ENCODE results near the gene ZNF490.
"Not testable (repeated sequence)": the region's sequence is repeated elsewhere in the genome, so short reads cannot be mapped to it uniquely, and the experiment has no call there.

The ZNF490 gene

DNA sequence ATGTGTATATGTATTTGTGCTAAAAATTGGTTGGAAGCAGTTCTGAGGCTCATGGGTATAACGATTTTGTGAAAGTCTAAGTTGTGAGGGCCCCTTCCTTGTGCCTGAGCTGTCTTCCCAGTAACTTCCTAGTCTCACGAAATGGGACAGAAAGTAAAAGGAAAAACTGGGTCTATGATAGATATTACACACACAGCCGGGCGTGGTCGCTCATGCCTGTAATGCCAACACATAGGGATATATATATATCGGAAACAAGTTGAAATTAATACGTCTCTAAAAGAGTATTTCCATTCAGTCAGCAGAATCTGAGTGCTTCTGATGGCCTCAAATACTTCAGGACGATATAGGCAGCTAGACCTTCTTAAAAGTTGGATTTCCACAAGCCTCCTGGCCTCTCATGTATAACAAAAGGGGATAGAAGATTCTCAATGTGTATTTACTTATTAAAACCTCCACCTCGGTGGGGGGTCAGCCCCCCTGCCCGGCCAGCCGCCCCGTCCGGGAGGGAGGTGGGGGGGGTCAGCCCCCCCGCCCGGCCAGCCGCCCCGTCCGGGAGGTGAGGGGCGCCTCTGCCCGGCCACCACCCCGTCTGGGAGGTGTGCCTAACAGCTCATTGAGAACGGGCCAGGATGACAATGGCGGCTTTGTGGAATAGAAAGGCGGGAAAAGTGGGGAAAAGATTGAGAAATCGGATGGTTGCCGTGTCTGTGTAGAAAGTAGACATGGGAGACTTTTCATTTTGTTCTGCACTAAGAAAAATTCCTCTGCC, 10.8 kb upstream of the ZNF490 start:
- not testable (repeated sequence) for DNase-seq (ENCODE audit: low read depth)

DNA sequence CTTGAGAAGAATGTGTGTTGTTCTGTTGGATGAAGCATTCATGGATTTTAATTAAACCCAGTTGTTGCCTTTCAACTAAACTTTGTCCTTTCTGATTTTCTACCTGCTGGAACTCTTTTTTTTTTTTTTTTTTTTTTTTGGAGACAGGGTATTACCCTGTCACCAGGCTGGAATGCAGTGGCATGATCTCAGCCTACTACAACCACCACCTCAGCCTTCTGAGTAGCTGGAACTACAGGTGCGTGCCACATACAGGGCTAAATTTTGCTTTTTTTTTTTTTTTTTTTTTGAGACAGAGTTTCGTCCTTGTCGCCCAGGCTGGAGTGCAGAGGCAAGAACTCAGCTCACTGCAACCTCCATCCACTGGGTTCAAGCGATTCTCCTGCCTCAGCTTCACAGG, 7.0 kb upstream of the ZNF490 start:
- DNase-seq (ENCODE audit: low read depth) = no peak

DNA sequence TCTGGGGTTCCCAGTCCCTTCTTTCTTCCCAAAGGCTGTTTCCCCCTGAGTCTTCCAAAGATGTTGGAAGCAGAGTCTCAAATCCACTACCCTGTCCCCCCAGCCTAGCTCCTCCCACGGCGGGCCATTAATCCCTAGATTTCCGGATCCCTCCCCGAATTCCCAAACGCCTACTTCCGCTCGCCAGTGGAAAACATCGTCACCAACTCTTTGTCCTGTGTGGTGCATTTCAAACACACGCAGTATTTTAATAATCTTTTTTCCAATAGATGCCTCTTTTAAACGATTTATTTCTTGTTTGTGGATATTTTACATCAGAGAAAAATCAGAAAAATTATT, 717 bp upstream of the ZNF490 start:
- no peak for DNase-seq (ENCODE audit: low read depth)

DNA sequence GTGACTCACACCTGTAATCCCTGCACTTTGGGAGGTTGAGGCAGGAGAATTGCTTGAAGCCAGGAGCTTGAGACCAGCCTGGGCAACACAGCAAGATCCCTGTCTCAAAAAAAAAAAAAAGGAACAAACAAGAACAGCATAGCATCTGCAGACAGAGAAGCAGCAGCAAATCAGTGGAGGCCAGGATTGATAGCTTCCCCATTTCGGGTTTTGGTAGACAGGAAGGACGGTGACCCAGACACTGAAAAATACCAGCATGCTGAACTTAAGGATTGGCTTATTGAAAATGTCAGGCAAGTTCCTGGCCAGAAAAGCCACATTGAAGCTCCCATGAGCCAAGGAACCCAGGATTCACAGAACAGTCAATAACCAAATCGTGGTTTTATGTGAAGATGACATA, 3.0 kb downstream of the ZNF490 start:
- no peak for DNase-seq (ENCODE audit: low read depth)

DNA sequence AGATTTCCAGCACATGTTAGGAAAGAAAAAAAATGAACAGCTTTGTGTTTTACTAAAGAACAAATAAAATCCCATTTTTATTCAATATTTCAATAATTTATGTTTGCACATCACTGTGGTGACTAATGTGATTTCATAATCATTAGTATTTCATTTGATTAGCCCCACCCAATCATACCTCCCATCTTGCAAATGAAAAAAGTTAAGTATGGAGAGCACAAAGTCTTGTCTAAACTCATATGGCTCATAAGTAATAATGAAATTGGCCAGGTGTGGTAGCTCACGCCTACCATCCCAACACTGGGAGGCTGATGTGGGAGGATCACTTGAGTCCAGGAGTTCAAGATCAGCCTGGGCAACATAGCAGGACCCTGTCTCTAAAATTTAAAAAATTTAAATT, 3.8 kb downstream of the ZNF490 start:
- no peak for DNase-seq (ENCODE audit: low read depth)

DNA sequence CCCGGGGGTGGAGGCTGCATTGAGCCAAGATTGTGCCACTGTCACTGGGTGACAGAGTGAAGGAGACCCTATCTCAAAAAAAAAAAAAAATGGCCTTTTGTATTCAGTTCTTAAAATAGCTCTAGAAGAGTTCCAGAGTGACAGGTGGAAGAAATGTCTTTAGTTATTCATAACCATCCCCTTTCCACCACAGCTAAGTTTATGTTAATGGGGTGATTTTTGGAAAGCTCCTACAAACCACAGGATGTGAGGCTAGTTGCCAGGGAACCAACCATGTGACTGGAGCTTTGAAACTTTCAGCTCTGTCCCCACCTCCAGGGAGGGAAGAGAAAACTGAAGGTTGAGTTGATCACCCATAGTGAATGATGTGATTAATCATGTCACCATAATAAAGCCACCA, 6.9 kb downstream of the ZNF490 start:
- no peak for DNase-seq (ENCODE audit: low read depth)

DNA sequence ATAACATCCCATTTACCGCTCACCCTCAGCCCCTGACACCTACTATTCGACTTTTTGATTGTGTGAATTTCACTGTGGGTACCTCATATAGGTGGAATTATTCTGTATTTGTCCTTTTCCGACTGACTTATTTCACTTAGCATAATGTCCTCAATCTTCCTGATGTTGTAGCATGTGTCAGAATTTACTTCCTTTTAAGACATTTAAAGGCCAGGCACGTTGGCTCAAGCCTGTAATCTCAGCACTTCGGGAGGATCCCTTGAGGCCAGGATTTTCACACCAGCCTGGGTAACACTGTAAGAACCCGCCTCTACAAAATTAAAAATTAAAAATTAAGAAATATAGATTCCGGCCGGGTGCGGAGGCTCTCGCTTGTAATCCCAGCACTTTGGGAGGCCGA, 13.0 kb downstream of the ZNF490 start:
- no peak for DNase-seq (ENCODE audit: low read depth)

DNA sequence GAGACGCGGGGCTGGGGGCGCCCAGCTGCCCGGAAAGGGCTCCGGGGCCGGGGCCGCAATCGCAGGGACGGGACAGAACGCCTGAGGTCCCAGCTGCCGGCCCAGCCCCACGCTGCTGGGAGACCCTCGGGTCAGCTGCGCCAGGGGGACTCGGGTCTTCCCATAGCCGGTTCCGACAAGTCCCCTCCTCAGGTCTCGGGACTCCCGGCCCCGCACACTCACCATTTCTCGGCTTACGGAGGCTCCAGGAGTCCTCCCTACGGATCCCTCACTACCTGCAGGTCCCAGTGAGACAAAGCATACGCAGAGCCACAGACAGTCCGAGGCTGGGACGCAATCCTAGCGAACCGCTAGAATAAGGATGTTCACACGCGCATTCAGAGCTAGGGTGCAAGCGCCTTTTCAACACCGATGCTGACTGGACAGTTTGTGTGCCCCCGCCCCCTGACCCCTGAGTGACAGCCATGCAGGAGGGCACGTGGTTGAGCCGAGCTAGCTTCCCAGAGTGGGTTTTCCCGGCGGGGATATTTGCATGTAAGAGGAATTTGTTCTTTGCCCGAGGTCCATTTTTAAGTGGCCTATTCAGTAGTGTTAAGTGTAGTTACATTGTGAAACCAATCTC, 13.6 kb downstream of the ZNF490 start:
- DNase-seq (ENCODE audit: low read depth) = no peak

DNA sequence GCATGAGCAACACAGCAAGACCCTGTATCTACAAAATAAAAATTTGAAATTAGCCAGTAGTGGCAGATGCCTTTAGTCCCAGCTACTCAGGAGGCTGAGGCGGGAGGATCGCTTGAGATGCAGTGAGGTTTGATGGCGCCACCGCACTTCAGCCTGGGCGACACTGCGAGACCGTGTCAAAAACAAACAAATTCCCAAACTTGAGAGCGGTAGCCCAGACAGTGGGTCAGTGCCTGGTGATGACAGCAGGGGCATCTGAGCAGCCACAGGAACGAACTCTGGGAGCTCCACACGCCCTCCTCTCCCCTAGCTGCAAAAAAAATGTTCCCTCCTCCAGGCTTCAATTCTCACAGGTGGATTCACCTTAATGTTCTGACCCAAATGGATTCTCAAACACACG, 14.1 kb downstream of the ZNF490 start:
- DNase-seq (ENCODE audit: low read depth) = no peak

DNA sequence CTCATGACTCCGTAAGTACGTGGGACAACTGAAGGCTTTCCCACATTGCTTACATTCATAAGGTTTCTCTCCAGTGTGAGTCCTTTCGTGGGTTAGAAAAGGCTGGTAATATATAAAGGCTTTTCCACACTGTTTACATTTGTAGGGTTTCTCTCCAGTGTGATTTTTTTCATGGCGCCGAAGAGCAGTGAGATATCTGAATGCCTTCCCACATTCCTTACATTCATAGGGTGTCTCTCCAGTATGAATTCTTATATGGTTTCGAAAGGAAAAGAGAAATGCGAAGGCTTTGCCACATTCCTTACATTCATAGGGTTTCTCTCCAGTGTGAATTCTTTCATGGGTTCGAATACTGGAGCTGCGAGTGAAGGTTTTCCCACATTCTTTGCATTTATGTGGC, 29.5 kb downstream of the ZNF490 start:
- no peak for DNase-seq (ENCODE audit: low read depth)

DNA sequence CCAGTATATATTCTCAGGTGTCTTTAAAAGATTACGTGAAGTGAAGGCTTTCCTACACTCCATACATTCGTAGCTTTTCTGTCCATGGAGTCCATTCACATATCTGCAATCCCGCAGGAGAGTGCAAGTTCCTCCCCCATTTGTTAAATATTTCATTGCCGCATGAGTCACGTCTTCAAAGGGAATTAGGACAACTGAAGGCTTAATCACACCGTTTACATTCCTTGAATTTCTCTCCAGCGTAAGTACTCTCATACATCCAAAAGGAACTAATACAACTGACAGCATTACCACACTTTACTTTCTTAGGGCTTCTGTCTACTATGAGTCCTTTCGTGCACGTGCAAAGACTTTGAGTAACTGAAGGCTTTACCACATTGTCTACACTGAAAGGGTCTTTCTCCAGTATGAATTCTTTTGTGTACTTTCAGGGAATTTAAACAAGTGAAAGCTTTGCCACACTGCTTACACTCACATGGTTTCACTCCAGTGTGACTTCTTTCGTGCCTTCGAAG, 30.4 kb downstream of the ZNF490 start:
- DNase-seq (ENCODE audit: low read depth) = no peak

DNA sequence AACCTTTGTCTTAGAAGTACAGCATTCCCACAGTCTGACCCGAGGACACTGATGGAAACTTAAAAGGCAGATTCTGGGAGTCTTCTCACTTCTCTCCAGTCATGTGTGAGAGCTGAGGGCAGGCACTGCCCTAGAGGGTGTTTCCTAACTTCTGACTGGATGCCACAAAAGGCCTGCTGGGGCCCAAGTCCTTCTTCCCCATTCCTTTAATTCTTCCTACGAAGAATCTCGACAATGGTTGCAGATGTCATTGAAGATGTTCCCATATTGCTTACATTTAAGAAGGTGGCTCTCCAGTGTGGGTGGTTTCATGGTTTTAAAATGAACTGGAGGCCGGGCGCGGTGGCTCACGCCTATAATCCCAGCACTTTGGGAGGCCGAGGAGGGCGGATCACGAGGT, 32.0 kb downstream of the ZNF490 start:
- DNase-seq (ENCODE audit: low read depth) = no peak

DNA sequence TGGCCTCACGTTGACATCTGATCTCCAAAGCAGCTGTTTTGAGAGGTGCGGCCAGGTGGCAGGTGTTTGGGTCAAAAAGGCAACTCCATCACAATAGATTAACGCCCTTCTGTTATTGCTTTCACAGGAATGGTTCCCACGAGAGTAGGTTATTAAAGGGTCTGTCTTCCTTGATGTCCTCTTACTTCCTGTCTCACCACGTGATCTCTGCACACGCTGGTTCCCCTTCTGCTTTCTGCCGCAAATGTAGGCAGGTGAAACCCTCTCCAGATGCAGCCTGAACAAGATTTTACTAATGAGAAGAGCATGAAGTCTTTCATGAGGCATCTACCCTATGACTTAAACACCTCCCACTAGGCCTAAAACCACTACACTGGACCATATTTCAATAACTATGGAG, 36.6 kb downstream of the ZNF490 start:
- no peak for DNase-seq (ENCODE audit: low read depth)

DNA sequence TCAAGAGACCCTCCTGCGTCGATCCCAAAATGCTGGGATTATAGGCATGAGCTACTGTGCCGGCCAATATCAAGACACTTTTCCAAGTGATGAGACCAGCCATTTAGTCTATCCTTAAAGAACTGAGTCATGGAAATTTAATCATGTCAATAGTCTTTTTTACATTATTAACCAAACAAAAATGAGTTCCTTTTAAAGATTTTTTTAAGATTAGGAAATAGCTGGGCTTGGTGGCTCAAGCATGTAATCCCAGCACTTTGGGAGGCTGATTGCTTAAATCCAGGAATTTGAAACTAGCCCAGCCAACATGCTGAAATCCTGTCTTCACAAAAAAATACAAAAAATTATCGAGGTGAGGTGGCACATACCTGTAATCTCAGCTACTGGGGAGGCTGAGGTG, 42.7 kb downstream of the ZNF490 start:
- DNase-seq (ENCODE audit: low read depth) = no peak

DNA sequence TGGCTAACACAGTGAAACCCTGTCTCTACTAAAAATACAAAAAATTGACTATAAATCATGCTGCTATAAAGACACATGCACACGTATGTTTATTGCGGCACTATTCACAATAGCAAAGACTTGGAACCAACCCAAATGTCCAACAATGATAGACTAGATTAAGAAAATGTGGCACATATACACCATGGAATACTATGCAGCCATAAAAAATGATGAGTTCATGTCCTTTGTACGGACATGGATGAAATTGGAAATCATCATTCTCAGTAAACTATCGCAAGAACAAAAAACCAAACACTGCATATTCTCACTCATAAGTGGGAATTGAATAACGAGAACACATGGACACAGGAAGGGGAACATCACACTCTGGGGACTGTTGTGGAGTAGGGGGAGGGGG, 44.2 kb downstream of the ZNF490 start:
- DNase-seq (ENCODE audit: low read depth) = not testable (repeated sequence)

DNA sequence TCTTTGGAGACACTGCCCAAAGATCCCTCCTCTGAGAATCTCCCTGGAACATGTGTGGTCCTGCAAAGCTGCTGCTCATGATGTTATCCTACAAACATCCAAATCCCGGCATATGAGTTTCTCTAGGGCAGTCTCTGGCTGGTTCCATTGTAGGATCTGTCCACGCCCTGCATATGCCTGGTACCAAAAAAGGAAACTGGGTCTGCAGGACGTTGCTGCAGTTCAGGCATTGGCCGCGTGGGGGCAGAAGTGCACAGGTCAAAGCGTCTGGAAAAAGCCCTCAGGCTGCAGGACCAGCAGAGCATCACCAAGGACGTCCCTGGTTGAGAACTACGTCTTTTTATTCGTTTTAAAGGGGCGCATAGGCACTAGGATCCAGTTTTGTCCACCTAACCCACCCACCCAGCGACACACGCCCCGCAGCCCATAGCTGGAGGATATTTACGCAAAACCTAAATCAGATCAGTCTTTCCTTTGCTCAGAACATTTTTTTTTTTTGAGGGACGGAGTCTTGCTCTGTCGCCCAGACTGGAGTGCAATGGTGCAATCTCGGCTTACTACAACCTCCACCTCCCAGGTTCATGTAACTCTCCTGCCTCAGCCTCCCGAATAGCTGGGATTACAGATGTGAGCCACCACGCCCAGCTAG, 46.5 kb downstream of the ZNF490 start:
- DNase-seq (ENCODE audit: low read depth) = peak; percentile 68

DNA sequence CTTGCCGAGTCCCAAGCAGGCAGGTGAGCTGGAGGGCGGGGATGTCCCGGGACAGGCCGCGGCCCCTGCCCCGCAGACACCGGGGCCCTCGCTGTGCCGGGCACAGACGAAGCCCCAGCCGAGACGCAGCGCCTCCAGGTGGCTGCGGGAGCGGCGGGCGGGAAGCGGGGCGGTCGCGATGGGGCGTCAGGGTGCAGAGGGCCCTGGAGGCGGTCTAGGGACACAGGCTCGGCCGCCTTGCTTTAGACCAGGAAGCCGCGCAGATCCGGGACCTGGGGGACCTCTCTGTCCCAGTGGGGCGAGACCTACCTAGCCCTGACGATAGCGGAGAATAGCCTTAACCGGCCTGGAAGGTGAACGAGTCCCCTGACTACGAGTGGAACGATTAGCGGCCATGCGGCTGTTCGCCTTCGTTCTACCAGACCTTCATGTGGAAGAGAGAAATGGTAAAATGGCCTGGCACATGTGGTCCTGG, 55.1 kb downstream of the ZNF490 start:
- no peak for DNase-seq (ENCODE audit: low read depth)

DNA sequence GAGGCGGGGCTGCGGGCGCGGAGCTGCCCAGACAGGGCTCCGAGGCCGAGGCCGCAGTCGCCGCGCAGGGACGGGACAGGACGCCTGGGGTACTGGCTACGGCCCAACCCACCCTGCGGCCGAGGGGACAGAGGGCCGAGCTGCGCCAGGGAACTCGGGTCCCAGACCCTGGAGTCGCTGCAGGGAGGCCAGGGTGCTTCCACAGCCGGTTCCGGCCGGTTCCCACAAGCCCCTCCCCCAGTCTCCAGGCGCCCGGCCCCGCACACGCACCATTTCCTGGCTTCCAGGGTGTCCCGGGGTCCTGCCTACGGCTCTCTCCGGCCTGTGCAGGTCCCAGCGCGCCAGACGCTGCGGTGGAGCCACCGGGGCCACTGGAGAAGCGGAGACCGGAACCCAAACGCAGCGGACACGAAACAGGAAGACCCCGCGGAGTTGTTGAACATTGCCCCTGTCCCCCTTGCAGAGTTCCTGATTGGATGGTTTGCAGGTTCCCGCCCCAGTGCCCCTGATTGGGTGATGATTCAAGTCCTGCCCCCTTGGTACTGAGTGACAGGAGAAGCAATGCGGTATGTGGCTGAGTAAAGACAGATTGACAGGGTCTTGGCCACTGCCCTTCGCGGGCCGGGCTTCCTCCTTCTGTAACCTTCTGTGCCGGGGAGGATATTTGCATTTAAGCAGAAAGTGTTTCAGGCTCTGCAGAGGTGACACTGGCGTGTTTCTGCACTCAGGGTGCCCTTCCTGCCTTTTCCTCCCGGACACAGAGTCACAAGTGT, 59.4 kb downstream of the ZNF490 start, which contains the start of gene ZNF564:
Gene ZNF564, minus strand, starts transcription at position 423 of the 773 bp plus-strand sequence. Its CDS starts 150 bp downstream, at position 273.
- peak; percentile 99 for DNase-seq (ENCODE audit: low read depth)

DNA sequence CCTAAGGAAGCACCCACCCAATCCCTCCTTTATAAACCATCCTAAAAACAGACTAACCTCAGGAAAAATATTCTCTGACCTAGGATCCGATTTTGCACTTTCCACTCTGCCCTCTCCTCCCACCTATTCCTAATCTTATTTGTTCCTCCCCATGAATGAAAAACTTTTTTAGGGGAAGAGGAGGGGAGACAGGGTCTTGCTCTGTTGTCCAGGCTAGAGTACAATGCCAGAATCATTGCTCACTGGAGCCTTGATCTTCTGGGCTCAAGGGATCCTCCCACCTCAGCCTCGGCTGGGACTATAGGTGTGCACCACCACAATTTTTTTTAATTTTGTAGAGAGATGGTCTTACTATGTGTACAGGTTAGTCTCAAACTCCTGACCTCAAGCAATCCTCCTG, 63.7 kb downstream of the ZNF490 start:
- no peak for DNase-seq (ENCODE audit: low read depth)

DNA sequence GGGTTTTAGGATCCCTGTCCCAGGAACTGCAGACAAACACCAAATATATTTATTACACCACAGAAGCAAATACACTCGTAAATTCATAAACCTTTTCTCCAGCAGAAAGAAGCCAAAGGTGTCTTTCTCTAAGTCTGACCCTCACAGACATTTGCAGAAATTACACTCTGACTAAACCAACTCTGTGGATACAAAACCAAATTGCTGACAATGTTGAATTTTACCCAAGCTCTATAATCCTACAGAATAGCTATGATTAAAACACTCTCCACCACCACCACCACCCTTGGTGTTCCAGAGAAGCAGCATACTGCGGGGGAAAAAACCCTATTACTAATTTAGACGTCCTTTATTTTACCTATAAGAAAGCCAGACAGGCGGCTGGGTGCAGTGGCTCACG, 64.5 kb downstream of the ZNF490 start:
- DNase-seq (ENCODE audit: low read depth) = no peak

DNA sequence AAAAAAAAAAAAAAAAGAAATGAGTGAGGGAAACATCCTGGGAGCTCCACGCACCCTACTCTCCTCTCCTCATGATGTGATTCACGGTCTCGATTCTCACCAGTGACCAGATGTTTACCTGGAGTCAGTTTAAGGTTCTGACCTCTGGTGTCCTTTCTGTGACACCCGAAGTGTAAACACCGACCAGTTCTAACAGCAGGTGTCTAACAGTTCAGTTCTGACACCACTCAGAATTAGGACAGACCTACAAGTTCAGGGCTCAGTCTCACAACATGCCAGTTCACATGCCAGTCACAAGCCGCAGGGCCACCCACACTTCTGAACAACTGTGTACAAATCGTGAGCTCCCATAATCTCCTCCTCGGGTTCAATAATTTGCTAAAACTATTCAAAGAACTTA, 65.3 kb downstream of the ZNF490 start:
- no peak for DNase-seq (ENCODE audit: low read depth)

DNA sequence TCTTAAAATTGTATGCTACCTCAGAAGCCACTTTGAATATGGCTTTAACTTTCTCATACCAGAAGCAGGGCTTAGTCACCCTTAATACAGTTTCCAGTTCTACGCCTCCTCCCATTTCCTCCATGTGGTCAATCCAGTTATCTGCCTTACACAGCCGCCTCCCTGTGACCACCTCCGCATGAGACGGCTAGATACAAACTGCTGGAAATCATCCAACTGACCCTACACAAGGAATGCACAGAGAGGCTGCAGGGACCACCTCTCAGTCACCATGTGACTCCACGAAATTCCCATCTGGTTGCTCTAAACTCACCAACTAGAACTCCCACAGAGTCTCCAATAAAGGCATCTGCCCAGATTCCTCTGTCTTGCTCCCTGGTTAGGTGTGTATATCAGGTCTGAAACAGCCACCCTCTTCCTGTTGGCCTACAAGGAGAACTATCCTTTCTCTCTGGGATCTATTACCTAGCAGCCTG, 66.2 kb downstream of the ZNF490 start:
- peak; percentile 90 for DNase-seq (ENCODE audit: low read depth)
